Measurements from ENCODE around the gene LRCOL1.

Gene LRCOL1

DNA sequence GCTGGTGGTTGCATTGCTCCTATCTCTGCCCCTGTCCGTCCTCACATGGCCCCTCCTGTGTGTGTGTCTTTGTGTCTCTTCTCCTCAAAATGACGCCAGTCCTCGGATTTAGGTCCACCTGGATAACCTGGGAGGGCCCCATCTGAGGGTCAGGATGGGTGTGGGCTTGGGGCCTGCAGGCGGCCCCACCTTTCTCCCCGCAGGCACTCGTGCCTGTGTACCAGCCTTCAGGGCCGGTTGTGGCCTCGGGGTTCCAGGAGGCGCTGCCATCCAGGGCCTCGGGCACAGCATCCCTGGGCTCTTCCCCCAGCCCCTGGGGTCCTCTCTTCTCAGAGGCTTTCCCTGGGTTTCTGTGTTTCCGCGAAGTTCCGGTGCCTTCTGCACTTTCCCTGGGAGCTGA, 54.7 kb downstream of the LRCOL1 start:
- no peak for TF ChIP-seq YY1 (tag by site-specific recombination; IDR thresholded peaks at IDR 0.05)
- Histone ChIP-seq H3K36me3 (ENCODE audit: control insufficient read depth in 2 of 2, insufficient read depth in 1 of 2, low read length in 2 of 2) (no peaks in the 10 kb centered on the region), H3K4me1 (ENCODE audit: control insufficient read depth, insufficient read depth, low read length) (no peaks in the 10 kb centered on the region), H3K4me3 (ENCODE audit: low read depth, low read length) (no peak overlapping the region), H3K9me3 (ENCODE audit: control insufficient read depth, insufficient read depth, low read depth, low read length) (no peaks in the 10 kb centered on the region), H3K27ac (ENCODE audit: extremely low read depth, low read depth, low read length) (no peak overlapping the region)
- ChIA-PET POLR2A (no interaction called here), CTCF (interaction anchor here (1.2 to 1.3 kb wide), 2 partner anchors 9 to 141 kb away, joined by 3 to 6 read pairs; no protein-coding TSS in a partner anchor)

DNA sequence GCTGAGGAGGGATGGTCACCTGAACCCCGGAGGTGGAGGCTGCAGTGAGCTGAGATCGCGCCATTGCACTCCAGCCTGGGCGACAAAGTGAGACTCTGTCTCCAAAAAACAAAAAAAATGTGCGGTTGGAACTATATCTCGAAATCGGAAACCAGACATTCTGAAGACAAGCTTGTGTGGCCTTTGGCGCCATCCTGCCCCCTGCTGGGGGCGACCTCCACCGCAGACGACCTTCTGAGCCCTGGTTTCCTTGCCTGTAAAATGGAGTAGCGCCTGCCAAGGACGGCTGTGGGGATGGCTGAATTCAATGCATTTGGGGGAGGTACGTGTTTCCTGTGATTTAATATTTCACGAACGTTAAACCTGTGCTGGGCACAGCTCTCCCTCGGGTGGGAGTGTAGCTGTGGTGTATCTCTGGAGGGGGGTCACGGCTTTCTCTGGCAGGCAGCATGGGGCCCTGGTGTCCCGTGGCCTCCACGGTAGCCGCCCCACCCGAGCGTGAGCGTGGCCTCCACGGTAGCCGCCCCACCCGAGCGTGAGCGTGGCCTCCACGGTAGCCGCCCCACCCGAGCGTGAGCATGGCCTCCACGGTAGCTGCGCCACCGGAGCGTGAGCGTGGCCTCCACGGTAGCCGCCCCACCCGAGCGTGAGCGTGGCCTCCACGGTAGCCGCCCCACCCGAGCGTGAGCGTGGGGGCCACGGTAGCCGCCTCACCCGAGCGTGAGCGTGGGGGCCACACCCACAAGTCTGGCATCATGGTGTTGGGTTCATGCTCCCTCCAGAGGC, 55.3 kb downstream of the LRCOL1 start:
- Histone ChIP-seq H3K4me3 (ENCODE audit: low read depth, low read length) (no peak overlapping the region), H3K9me3 (ENCODE audit: control insufficient read depth, insufficient read depth, low read depth, low read length) (no peaks in the 10 kb centered on the region), H3K36me3 (ENCODE audit: control insufficient read depth in 2 of 2, insufficient read depth in 1 of 2, low read length in 2 of 2) (no peaks in the 10 kb centered on the region), H3K27ac (ENCODE audit: extremely low read depth, low read depth, low read length) (no peak overlapping the region), H3K4me1 (ENCODE audit: control insufficient read depth, insufficient read depth, low read length) (no peaks in the 10 kb centered on the region)
- POLR2A ChIA-PET, result no interaction called here
- CTCF ChIA-PET, result interaction anchor here (0.6 to 1.3 kb wide), 5 partner anchors 9 to 140 kb away, joined by 3 to 6 read pairs (median 3); no protein-coding TSS in a partner anchor
- TF ChIP-seq ZNF19 (tag by site-specific recombination; IDR thresholded peaks at IDR 0.05; ENCODE audit: low read depth) (no peak), ZNF157 (tag by site-specific recombination; IDR thresholded peaks at IDR 0.05) (no peak), ZNF423 (tag by site-specific recombination; IDR thresholded peaks at IDR 0.05) (no peak), ZNF324 (tag by site-specific recombination; IDR thresholded peaks at IDR 0.05) (no peak), ZNF341 (tag by site-specific recombination; IDR thresholded peaks at IDR 0.05; ENCODE audit: low read depth) (no peak), ZNF175 (tag by site-specific recombination; IDR thresholded peaks at IDR 0.05) (no peak), KLF16 (tag by site-specific recombination; IDR thresholded peaks at IDR 0.05) (no peak)
- TF ChIP-seq, protein P1, sequence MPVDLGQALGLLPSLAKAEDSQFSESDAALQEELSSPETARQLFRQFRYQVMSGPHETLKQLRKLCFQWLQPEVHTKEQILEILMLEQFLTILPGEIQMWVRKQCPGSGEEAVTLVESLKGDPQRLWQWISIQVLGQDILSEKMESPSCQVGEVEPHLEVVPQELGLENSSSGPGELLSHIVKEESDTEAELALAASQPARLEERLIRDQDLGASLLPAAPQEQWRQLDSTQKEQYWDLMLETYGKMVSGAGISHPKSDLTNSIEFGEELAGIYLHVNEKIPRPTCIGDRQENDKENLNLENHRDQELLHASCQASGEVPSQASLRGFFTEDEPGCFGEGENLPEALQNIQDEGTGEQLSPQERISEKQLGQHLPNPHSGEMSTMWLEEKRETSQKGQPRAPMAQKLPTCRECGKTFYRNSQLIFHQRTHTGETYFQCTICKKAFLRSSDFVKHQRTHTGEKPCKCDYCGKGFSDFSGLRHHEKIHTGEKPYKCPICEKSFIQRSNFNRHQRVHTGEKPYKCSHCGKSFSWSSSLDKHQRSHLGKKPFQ (tag by site-specific recombination; IDR thresholded peaks at IDR 0.05), result no peak
- TF ChIP-seq, protein P2, sequence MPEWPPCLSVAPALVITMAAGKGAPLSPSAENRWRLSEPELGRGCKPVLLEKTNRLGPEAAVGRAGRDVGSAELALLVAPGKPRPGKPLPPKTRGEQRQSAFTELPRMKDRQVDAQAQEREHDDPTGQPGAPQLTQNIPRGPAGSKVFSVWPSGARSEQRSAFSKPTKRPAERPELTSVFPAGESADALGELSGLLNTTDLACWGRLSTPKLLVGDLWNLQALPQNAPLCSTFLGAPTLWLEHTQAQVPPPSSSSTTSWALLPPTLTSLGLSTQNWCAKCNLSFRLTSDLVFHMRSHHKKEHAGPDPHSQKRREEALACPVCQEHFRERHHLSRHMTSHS (tag by site-specific recombination; IDR thresholded peaks at IDR 0.05), result no peak
